ENCODE measurements around the gene RAET1G. TPM values are rescaled to one million over a fixed set of nuclear protein-coding genes. Genes with fewer than 3 reads are reported as not detected.

RAET1G gene
- total RNA-seq, 2 experiments from 2014 or later = not detected

DNA sequence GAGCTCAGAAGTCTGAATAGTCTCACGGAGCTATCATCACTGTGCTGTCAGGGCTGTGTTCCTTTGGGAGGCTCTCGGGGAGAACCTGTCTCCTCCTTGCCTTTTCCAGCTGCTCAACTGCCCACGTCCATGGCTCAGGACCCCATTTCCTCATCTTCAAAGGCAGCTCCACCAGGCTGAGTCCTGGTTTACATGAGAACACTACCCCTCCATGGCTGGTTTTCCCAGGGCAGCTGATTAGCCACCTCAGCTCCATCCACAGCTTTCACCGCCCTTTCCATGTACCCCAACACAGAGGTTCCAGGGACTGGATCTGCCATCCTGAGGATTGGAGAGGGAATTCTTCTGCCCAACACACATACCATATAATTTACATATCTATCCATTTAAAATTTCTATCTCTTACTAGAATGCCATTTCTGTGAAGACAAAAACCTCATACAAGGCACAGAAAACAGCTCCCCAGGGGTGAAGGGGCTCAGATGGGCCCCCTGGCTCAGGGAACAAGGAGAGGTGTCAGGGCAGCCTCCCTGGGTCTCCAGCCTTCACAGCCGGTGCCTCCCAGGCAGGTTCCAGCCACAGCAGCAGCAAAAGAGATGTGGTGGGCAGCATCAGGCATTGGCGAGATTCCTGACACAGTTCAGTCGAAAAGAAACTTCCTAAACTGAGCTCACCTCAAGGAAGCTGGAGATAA is 22.8 kb downstream of the RAET1G start:
- no peaks in the 10 kb centered on the region for H3K9me3 ChIP-seq (ENCODE audit: low read length)
- BruUV-seq (replicated peaks) = no TSS peak
- intact Hi-C loops (cut with micrococcal nuclease; ENCODE audit: unreplicated experiment) = no loop called here
- H4K20me1 ChIP-seq (ENCODE audit: insufficient read depth, low read length) = no peaks in the 10 kb centered on the region
- no peaks in the 10 kb centered on the region for H3K9me2 ChIP-seq (ENCODE audit: insufficient read depth, low read length)
- H3K79me2 ChIP-seq (ENCODE audit: insufficient read depth, low read depth, low read length) = no peaks in the 10 kb centered on the region
- no peak for DNase-seq (ENCODE audit: low spot score)
- no peak overlapping the region for H3K4me3 ChIP-seq (ENCODE audit: low read depth, low read length, poor library complexity, severe bottlenecking)
- POLR2A ChIA-PET = interaction anchor here (0.6 kb wide), 1 partner anchor 110 kb away, joined by 6 read pairs; no protein-coding TSS in a partner anchor
- no peak overlapping the region for H2AFZ ChIP-seq (ENCODE audit: low read length)
- CTCF ChIA-PET (ENCODE audit: unreplicated experiment) = no interaction called here
- H3K27ac ChIP-seq (ENCODE audit: low read depth, low read length, poor library complexity, severe bottlenecking) = no peak overlapping the region
- TF ChIP-seq, protein P1, sequence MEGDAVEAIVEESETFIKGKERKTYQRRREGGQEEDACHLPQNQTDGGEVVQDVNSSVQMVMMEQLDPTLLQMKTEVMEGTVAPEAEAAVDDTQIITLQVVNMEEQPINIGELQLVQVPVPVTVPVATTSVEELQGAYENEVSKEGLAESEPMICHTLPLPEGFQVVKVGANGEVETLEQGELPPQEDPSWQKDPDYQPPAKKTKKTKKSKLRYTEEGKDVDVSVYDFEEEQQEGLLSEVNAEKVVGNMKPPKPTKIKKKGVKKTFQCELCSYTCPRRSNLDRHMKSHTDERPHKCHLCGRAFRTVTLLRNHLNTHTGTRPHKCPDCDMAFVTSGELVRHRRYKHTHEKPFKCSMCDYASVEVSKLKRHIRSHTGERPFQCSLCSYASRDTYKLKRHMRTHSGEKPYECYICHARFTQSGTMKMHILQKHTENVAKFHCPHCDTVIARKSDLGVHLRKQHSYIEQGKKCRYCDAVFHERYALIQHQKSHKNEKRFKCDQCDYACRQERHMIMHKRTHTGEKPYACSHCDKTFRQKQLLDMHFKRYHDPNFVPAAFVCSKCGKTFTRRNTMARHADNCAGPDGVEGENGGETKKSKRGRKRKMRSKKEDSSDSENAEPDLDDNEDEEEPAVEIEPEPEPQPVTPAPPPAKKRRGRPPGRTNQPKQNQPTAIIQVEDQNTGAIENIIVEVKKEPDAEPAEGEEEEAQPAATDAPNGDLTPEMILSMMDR (conservative IDR thresholded peaks at IDR 0.05; ENCODE audit: low read length) = no peak
- TF ChIP-seq EZH2phosphoT487 (IDR thresholded peaks at IDR 0.05; ENCODE audit: borderline replicate concordance, low read depth, low read length) = no peak
- H3K36me3 ChIP-seq (ENCODE audit: insufficient read depth, low read length) = no peaks in the 10 kb centered on the region
- H3K4me1 ChIP-seq (ENCODE audit: insufficient read depth, low read length, poor library complexity, severe bottlenecking) = no peaks in the 10 kb centered on the region
- no peak overlapping the region for H3K4me2 ChIP-seq (ENCODE audit: low read length)

GRCh38 chr6:149899486-149899885 is 23.4 kb downstream of the RAET1G start:
- Histone ChIP-seq H3K9me3 (ENCODE audit: low read length) (no peaks in the 10 kb centered on the region), H3K27ac (ENCODE audit: low read depth, low read length, poor library complexity, severe bottlenecking) (no peak overlapping the region), H3K79me2 (ENCODE audit: insufficient read depth, low read depth, low read length) (no peaks in the 10 kb centered on the region), H3K4me2 (ENCODE audit: low read length) (no peak overlapping the region), H4K20me1 (ENCODE audit: insufficient read depth, low read length) (no peaks in the 10 kb centered on the region), H2AFZ (ENCODE audit: low read length) (no peak overlapping the region), H3K36me3 (ENCODE audit: insufficient read depth, low read length) (no peaks in the 10 kb centered on the region), H3K9me2 (ENCODE audit: insufficient read depth, low read length) (no peaks in the 10 kb centered on the region), H3K4me1 (ENCODE audit: insufficient read depth, low read length, poor library complexity, severe bottlenecking) (no peaks in the 10 kb centered on the region), H3K4me3 (ENCODE audit: low read depth, low read length, poor library complexity, severe bottlenecking) (no peak overlapping the region)
- intact Hi-C loops (cut with micrococcal nuclease; ENCODE audit: unreplicated experiment) = no loop called here
- no peak for DNase-seq (ENCODE audit: low spot score)
- CTCF ChIA-PET (ENCODE audit: unreplicated experiment) = no interaction called here
- TF ChIP-seq, protein P1 (conservative IDR thresholded peaks at IDR 0.05; ENCODE audit: low read length) = no peak
- TF ChIP-seq EZH2phosphoT487 (IDR thresholded peaks at IDR 0.05; ENCODE audit: borderline replicate concordance, low read depth, low read length) = no peak
- no TSS peak for BruUV-seq (replicated peaks)
- POLR2A ChIA-PET = interaction anchor here (0.6 kb wide), 1 partner anchor 109 kb away, joined by 6 read pairs; no protein-coding TSS in a partner anchor

DNA sequence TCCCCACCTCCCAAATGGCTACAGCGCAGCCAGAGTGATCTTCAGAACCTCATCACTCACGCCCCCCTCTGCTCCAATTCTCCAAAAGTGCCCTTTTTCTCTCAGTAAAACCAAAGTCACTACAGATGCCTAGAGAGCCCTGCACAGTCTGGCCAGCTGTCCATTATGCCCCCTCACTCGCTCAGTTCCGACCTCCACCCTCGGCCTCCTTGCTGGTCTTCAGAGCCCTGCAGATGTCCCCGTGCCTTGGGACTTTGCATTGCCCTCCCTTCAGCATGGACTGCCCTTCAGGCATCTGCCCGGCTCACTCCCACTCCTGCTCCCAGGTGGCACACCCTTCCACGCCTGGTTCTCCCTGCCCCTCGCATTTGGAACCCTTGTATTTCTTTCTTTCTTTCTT is 24.0 kb downstream of the RAET1G start:
- Histone ChIP-seq H3K79me2 (ENCODE audit: insufficient read depth, low read depth, low read length) (no peaks in the 10 kb centered on the region), H2AFZ (ENCODE audit: low read length) (no peak overlapping the region), H3K9me2 (ENCODE audit: insufficient read depth, low read length) (no peaks in the 10 kb centered on the region), H3K4me1 (ENCODE audit: insufficient read depth, low read length, poor library complexity, severe bottlenecking) (no peaks in the 10 kb centered on the region), H3K27ac (ENCODE audit: low read depth, low read length, poor library complexity, severe bottlenecking) (no peak overlapping the region), H3K9me3 (ENCODE audit: low read length) (no peaks in the 10 kb centered on the region), H3K4me2 (ENCODE audit: low read length) (no peak overlapping the region), H3K36me3 (ENCODE audit: insufficient read depth, low read length) (no peaks in the 10 kb centered on the region), H4K20me1 (ENCODE audit: insufficient read depth, low read length) (no peaks in the 10 kb centered on the region), H3K4me3 (ENCODE audit: low read depth, low read length, poor library complexity, severe bottlenecking) (no peak overlapping the region)
- intact Hi-C loops (cut with micrococcal nuclease; ENCODE audit: unreplicated experiment) = loop anchor here (1.0 kb wide), 1 partner anchor 59 kb away; no protein-coding TSS in a partner anchor
- no peak for TF ChIP-seq EZH2phosphoT487 (IDR thresholded peaks at IDR 0.05; ENCODE audit: borderline replicate concordance, low read depth, low read length)
- TF ChIP-seq, protein P1 (conservative IDR thresholded peaks at IDR 0.05; ENCODE audit: low read length) = no peak
- ChIA-PET CTCF (ENCODE audit: unreplicated experiment) (interaction anchor here (0.6 kb wide), 1 partner anchor 172 kb away, joined by 3 read pairs; no protein-coding TSS in a partner anchor), POLR2A (no interaction called here)
- BruUV-seq (replicated peaks) = no TSS peak
- no peak for DNase-seq (ENCODE audit: low spot score)

All from OCI-LY7 (cell line).